SK-N-SH (cell line): ENCODE data around the gene SLC25A26.

Source experiments
- CTCF ChIP-seq: fragments of 200-600 bp; sonication (generic); IDR thresholded peaks from 2 replicates; pipeline ENCODE4 v1.6.1; 2017; ENCODE audit warnings: antibody characterized with exemption, mild to moderate bottlenecking, moderate library complexity
- EP300 ChIP-seq, 2 experiments: IDR thresholded peaks; 2 replicates each; pipeline versions ENCODE4 v1.4.0 to v1.6.1; 2012; ENCODE audit warnings: borderline replicate concordance in 1 of 2, low read depth in 1 of 2, low read length in 1 of 2
- NFIC ChIP-seq: IDR thresholded peaks from 2 replicates; pipeline ENCODE4 v1.4.0; 2012; ENCODE audit warnings: borderline replicate concordance
- SIN3A ChIP-seq: IDR thresholded peaks from 2 replicates; pipeline ENCODE4 v1.6.1; 2012; ENCODE audit warnings: low read depth, mild to moderate bottlenecking, low read length, moderate library complexity, borderline replicate concordance

- TF ChIP-seq EP300 (IDR thresholded peaks at IDR 0.05; ENCODE audit: borderline replicate concordance in 1 of 2, low read depth in 1 of 2, low read length in 1 of 2) (no peak), NFIC (no peak), CTCF (peak; percentile 50), SIN3A (no peak)
Measured at GRCh38 chr3:66195347-66195783, 25.4 kb upstream of the SLC25A26 start.
